GM12878 (cell line): ENCODE results near the gene DTNBP1.

Source experiments
- POLR2AphosphoS5 ChIP-seq: IDR thresholded peaks from 2 replicates; pipeline ENCODE4 v1.6.1; 2011; ENCODE audit warnings: mild to moderate bottlenecking, low read length, inconsistent platforms
- TF ChIP-seq, protein P1 (sequence below), 3 experiments: IDR thresholded peaks in 2 of 3; conservative IDR thresholded peaks in 1 of 3; 2 replicates each; pipeline ENCODE4 v1.5.1; 2011; ENCODE audit warnings: low read depth in 3 of 3, low read length in 3 of 3, mild to moderate bottlenecking in 3 of 3, control low read depth in 2 of 3, moderate library complexity in 2 of 3, inconsistent platforms in 1 of 3, mixed read lengths in 1 of 3; ENCODE audit not compliant: control insufficient read depth in 2 of 3, insufficient read depth in 1 of 3; ENCODE audit errors: extremely low read depth in 1 of 3
- TF ChIP-seq, protein P2 (sequence below): IDR thresholded peaks from 2 replicates; pipeline ENCODE4 v1.6.1; 2012; ENCODE audit warnings: low read length, inconsistent platforms
- TF ChIP-seq, protein P3 (sequence below): IDR thresholded peaks from 2 replicates; pipeline ENCODE4 v1.6.1; 2011; ENCODE audit warnings: borderline replicate concordance, low read depth, mild to moderate bottlenecking, moderate library complexity, mixed read lengths, low read length; ENCODE audit not compliant: insufficient read depth; ENCODE audit errors: extremely low read length
- TF ChIP-seq, protein P4 (sequence below): fragments of 450-650 bp; IDR thresholded peaks from 2 replicates; pipeline ENCODE4 v1.6.1; 2016; ENCODE audit warnings: mild to moderate bottlenecking, moderate library complexity, borderline replicate concordance

DNA sequence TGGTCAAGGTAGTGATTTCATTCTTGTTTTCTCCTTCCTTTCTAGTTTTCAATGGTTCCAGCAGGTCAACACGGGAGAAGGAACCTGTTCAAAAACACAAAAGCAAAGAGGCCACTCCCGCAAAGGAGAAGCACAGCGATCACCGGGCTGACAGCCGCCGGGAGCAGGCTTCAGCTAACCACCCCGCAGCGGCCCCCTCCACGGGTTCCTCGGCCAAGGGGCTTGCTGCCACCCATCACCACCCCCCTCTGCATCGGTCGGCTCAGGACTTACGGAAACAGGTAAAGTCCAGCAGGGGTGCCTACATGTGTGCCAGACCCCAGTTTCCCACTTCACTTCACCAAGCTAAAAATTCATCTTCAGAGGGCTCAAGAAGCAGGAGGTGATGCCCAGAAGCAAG lies 175.6 kb downstream of the DTNBP1 start:
- TF ChIP-seq, protein P1, sequence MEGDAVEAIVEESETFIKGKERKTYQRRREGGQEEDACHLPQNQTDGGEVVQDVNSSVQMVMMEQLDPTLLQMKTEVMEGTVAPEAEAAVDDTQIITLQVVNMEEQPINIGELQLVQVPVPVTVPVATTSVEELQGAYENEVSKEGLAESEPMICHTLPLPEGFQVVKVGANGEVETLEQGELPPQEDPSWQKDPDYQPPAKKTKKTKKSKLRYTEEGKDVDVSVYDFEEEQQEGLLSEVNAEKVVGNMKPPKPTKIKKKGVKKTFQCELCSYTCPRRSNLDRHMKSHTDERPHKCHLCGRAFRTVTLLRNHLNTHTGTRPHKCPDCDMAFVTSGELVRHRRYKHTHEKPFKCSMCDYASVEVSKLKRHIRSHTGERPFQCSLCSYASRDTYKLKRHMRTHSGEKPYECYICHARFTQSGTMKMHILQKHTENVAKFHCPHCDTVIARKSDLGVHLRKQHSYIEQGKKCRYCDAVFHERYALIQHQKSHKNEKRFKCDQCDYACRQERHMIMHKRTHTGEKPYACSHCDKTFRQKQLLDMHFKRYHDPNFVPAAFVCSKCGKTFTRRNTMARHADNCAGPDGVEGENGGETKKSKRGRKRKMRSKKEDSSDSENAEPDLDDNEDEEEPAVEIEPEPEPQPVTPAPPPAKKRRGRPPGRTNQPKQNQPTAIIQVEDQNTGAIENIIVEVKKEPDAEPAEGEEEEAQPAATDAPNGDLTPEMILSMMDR (IDR thresholded peaks at IDR 0.05 in 2 of 3, conservative IDR thresholded peaks at IDR 0.05 in 1 of 3; ENCODE audit: control insufficient read depth in 2 of 3, extremely low read depth in 1 of 3, insufficient read depth in 1 of 3, low read depth in 3 of 3, low read length in 3 of 3), result no peak
- no peak for TF ChIP-seq POLR2AphosphoS5
- TF ChIP-seq, protein P2, sequence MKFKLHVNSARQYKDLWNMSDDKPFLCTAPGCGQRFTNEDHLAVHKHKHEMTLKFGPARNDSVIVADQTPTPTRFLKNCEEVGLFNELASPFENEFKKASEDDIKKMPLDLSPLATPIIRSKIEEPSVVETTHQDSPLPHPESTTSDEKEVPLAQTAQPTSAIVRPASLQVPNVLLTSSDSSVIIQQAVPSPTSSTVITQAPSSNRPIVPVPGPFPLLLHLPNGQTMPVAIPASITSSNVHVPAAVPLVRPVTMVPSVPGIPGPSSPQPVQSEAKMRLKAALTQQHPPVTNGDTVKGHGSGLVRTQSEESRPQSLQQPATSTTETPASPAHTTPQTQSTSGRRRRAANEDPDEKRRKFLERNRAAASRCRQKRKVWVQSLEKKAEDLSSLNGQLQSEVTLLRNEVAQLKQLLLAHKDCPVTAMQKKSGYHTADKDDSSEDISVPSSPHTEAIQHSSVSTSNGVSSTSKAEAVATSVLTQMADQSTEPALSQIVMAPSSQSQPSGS, result no peak
- TF ChIP-seq, protein P3, sequence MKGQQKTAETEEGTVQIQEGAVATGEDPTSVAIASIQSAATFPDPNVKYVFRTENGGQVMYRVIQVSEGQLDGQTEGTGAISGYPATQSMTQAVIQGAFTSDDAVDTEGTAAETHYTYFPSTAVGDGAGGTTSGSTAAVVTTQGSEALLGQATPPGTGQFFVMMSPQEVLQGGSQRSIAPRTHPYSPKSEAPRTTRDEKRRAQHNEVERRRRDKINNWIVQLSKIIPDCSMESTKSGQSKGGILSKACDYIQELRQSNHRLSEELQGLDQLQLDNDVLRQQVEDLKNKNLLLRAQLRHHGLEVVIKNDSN, result no peak
- TF ChIP-seq, protein P4, sequence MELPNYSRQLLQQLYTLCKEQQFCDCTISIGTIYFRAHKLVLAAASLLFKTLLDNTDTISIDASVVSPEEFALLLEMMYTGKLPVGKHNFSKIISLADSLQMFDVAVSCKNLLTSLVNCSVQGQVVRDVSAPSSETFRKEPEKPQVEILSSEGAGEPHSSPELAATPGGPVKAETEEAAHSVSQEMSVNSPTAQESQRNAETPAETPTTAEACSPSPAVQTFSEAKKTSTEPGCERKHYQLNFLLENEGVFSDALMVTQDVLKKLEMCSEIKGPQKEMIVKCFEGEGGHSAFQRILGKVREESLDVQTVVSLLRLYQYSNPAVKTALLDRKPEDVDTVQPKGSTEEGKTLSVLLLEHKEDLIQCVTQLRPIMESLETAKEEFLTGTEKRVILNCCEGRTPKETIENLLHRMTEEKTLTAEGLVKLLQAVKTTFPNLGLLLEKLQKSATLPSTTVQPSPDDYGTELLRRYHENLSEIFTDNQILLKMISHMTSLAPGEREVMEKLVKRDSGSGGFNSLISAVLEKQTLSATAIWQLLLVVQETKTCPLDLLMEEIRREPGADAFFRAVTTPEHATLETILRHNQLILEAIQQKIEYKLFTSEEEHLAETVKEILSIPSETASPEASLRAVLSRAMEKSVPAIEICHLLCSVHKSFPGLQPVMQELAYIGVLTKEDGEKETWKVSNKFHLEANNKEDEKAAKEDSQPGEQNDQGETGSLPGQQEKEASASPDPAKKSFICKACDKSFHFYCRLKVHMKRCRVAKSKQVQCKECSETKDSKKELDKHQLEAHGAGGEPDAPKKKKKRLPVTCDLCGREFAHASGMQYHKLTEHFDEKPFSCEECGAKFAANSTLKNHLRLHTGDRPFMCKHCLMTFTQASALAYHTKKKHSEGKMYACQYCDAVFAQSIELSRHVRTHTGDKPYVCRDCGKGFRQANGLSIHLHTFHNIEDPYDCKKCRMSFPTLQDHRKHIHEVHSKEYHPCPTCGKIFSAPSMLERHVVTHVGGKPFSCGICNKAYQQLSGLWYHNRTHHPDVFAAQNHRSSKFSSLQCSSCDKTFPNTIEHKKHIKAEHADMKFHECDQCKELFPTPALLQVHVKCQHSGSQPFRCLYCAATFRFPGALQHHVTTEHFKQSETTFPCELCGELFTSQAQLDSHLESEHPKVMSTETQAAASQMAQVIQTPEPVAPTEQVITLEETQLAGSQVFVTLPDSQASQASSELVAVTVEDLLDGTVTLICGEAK, result no peak
